ENCODE measurements around the gene PSAT1.

The PSAT1 gene

GRCh38 chr9:78320030-78320693 lies 23.2 kb downstream of the PSAT1 start:
- no peak for DNase-seq

GRCh38 chr9:78320875-78321496 lies 24.1 kb downstream of the PSAT1 start:
- DNase-seq, result no peak

- DNase-seq, result no peak
Observed at GRCh38 chr9:78321505-78321904, 24.6 kb downstream of the PSAT1 start.

GRCh38 chr9:78324068-78324650 lies 27.2 kb downstream of the PSAT1 start:
- DNase-seq, result no peak

- DNase-seq, result no peak
Observed at GRCh38 chr9:78324682-78325081, 27.8 kb downstream of the PSAT1 start.

GRCh38 chr9:78325343-78325742 lies 28.4 kb downstream of the PSAT1 start:
- DNase-seq, result no peak

GRCh38 chr9:78325846-78326360 lies 29.0 kb downstream of the PSAT1 start:
- DNase-seq, result no peak

GRCh38 chr9:78326564-78326963 lies 29.6 kb downstream of the PSAT1 start:
- DNase-seq, result no peak

GRCh38 chr9:78332381-78332780 lies 35.5 kb downstream of the PSAT1 start:
- DNase-seq, result no peak

GRCh38 chr9:78348848-78349247 lies 51.9 kb downstream of the PSAT1 start:
- no peak for DNase-seq

- no peak for DNase-seq
Observed at GRCh38 chr9:78351816-78352215, 54.9 kb downstream of the PSAT1 start.

- no peak for DNase-seq
Observed at GRCh38 chr9:78354324-78354973, 57.5 kb downstream of the PSAT1 start.

GRCh38 chr9:78354989-78355388 lies 58.1 kb downstream of the PSAT1 start:
- DNase-seq, result no peak

- DNase-seq, result no peak
Observed at GRCh38 chr9:78356634-78357033, 59.7 kb downstream of the PSAT1 start.

- DNase-seq, result no peak
Observed at GRCh38 chr9:78357165-78357873, 60.4 kb downstream of the PSAT1 start.

GRCh38 chr9:78358329-78359051 lies 61.6 kb downstream of the PSAT1 start:
- DNase-seq, result no peak

- DNase-seq, result no peak
Observed at GRCh38 chr9:78363221-78363620, 66.3 kb downstream of the PSAT1 start.

- DNase-seq, result no peak
Observed at GRCh38 chr9:78365748-78366697, 69.1 kb downstream of the PSAT1 start.

- DNase-seq, result no peak
Observed at GRCh38 chr9:78366827-78367226, 69.9 kb downstream of the PSAT1 start.

GRCh38 chr9:78368236-78368635 lies 71.3 kb downstream of the PSAT1 start:
- DNase-seq, result no peak

- peak; percentile 51 for DNase-seq
Observed at GRCh38 chr9:78369639-78370219, 72.8 kb downstream of the PSAT1 start.

All from stimulated activated CD4-positive, alpha-beta T cell treated with anti-CD3 and anti-CD28 coated beads, Interleukin-4, amount 100 ng/mL, for 24 hours (primary cell).